K562 (cell line): ENCODE measurements around the gene NTSR1. TPM values are rescaled to one million over a fixed set of nuclear protein-coding genes. Genes with fewer than 3 reads are reported as not detected.

Source experiments
- AFF1 ChIP-seq, 2 experiments: fragments of 450-650 bp; IDR thresholded peaks; 2 replicates each; pipeline ENCODE4 v1.6.1; 2018; ENCODE audit warnings: mild to moderate bottlenecking in 2 of 2, low read depth in 1 of 2; ENCODE audit not compliant: partially characterized antibody in 2 of 2
- CREB3L1 ChIP-seq: fragments of 450-650 bp; IDR thresholded peaks from 2 replicates; pipeline ENCODE4 v1.6.1; 2014; ENCODE audit warnings: low read depth, mild to moderate bottlenecking, moderate library complexity, borderline replicate concordance
- GTF3C2 ChIP-seq: IDR thresholded peaks from 3 replicates; pipeline ENCODE4 v1.6.1; 2011; ENCODE audit warnings: borderline replicate concordance, mild to moderate bottlenecking, moderate library complexity; ENCODE audit not compliant: insufficient read length; ENCODE audit errors: extremely low read depth
- HOMEZ ChIP-seq: fragments of 250-450 bp; sonication (Bioruptor Pico); IDR thresholded peaks from 2 replicates; pipeline ENCODE4 v1.4.0; 2020; ENCODE audit warnings: mild to moderate bottlenecking, moderate library complexity
- KLF10 ChIP-seq: fragments of 250-450 bp; sonication (Bioruptor Pico); IDR thresholded peaks from 2 replicates; pipeline ENCODE4 v1.6.1; 2021; ENCODE audit warnings: matching md5 sums
- NCOA6 ChIP-seq: fragments of 450-650 bp; IDR thresholded peaks from 2 replicates; pipeline ENCODE4 v1.6.1; 2017; ENCODE audit warnings: mild to moderate bottlenecking
- NR4A1 ChIP-seq, 2 experiments: fragments of 250-450 bp in 1 of 2; fragments of 450-650 bp in 1 of 2; sonication (Bioruptor Pico) in 1 of 2; IDR thresholded peaks; 2 replicates each; pipeline versions ENCODE4 v1.4.0 to v1.6.1; 2016 to 2020; ENCODE audit warnings: mild to moderate bottlenecking in 2 of 2, missing compliant biosample characterization in 1 of 2, missing genetic modification characterization in 1 of 2, moderate library complexity in 1 of 2
- PML ChIP-seq: IDR thresholded peaks from 2 replicates; pipeline ENCODE4 v1.6.1; 2012; ENCODE audit warnings: low read length, inconsistent platforms
- PPARD ChIP-seq: fragments of 250-450 bp; sonication (Bioruptor Pico); IDR thresholded peaks from 2 replicates; pipeline ENCODE4 v1.8.0; 2022; ENCODE audit warnings: inconsistent platforms, mild to moderate bottlenecking, moderate library complexity
- SIN3A ChIP-seq, 2 experiments: fragments of 150-350 bp in 1 of 2; IDR thresholded peaks; 2 replicates each; pipeline ENCODE4 v1.6.1; 2011 to 2016; ENCODE audit warnings: borderline replicate concordance in 2 of 2, low read depth in 2 of 2, low read length in 2 of 2, mild to moderate bottlenecking in 2 of 2, moderate library complexity in 2 of 2; ENCODE audit not compliant: control insufficient read depth in 1 of 2
- TCF7L2 ChIP-seq: fragments of 150-350 bp; IDR thresholded peaks from 2 replicates; pipeline ENCODE4 v1.6.1; 2016; ENCODE audit warnings: low read depth, mild to moderate bottlenecking, low read length, moderate library complexity
- ZBTB34 ChIP-seq: fragments of 250-450 bp; sonication (Bioruptor Pico); IDR thresholded peaks from 2 replicates; pipeline ENCODE4 v1.8.0; 2021; ENCODE audit warnings: mild to moderate bottlenecking, moderate library complexity
- ZNF175 ChIP-seq: fragments of 200-800 bp; sonication (Bioruptor generic); IDR thresholded peaks from 2 replicates; pipeline ENCODE4 v1.6.1; 2016; ENCODE audit warnings: low read depth, mild to moderate bottlenecking, missing genetic modification characterization, missing compliant biosample characterization
- polyA plus RNA-seq, 8 experiments: library from polyadenylated mRNA; depleted of rRNA in 4 of 8; stranded (reverse) in 5 of 8; unstranded in 3 of 8; fragments of >200 nt; fragmentation: Nextera tagmentation in 2 of 8; fragmentation: Illumina TruSeq in 1 of 8; extraction: Ambion mirVana in 2 of 8; extraction: Trizol in 1 of 8; gene quantifications; 2 replicates each; pipeline versions ENCODE4 v1.2.1 to v1.2.3, GENCODE V29; 2011 to 2014; ENCODE audit warnings: inconsistent platforms in 1 of 8, missing spikeins in 1 of 8
- total RNA-seq, 7 experiments: library from RNA; depleted of rRNA in 6 of 7; stranded (reverse); fragments of >200 nt in 6 of 7; fragmentation: Illumina TruSeq in 2 of 7; extraction: Trizol in 2 of 7; gene quantifications; 2 replicates each; pipeline versions ENCODE4 v1.2.1 to v1.2.3, GENCODE V29; 2011 to 2021; ENCODE audit warnings: low replicate concordance in 1 of 7

NTSR1 gene
- total and polyA plus RNA-seq, 9 of the 15 experiments (the other 6 are each of a cell fraction or from before 2014, with no cell fraction given), result 0.04 to 0.40 (median 0.13) TPM; not detected in 3

GRCh38 chr20:62795023-62795761 is 86.6 kb downstream of the NTSR1 start (continued):
- TF ChIP-seq GTF3C2, result peak; percentile 21
- TF ChIP-seq PPARD (CRISPR knock-in tag), result no peak
- TF ChIP-seq ZBTB34 (CRISPR knock-in tag), result no peak
- TF ChIP-seq CREB3L1, result no peak; the same call in 1 of the 2 replicates
- TF ChIP-seq SIN3A (IDR thresholded peaks at IDR 0.05; ENCODE audit: borderline replicate concordance in 2 of 2, control insufficient read depth in 1 of 2, low read depth in 2 of 2, low read length in 2 of 2), result peak; percentile 28 to 36; a peak in 1 of 4 replicates
- TF ChIP-seq NCOA6, result no peak
- no peak for TF ChIP-seq KLF10 (CRISPR knock-in tag)
- TF ChIP-seq ZNF175 (CRISPR knock-in tag), result no peak
- peak; percentile 27; the same call in 1 of the 2 replicates for TF ChIP-seq NR4A1 (CRISPR knock-in tag; IDR thresholded peaks at IDR 0.05)
- TF ChIP-seq NR4A1 (tag; IDR thresholded peaks at IDR 0.05), result no peak
- TF ChIP-seq HOMEZ, result no peak
- TF ChIP-seq PML, result no peak
- no peak for TF ChIP-seq TCF7L2
- peak in 1 of 2 experiments; percentile 76 for TF ChIP-seq AFF1 (IDR thresholded peaks at IDR 0.05; ENCODE audit: low read depth in 1 of 2, partially characterized antibody in 2 of 2)
